Fibroblast of skin of back (primary cell): Measurements from ENCODE around the gene EIF1.
"Not testable (repeated sequence)": the region's sequence is repeated elsewhere in the genome, so short reads cannot be mapped to it uniquely, and the experiment has no call there.

Experiments
- DNase-seq: peaks from one replicate; pipeline ENCODE4 v3.0.0-alpha.2; 2013

The EIF1 gene

DNA sequence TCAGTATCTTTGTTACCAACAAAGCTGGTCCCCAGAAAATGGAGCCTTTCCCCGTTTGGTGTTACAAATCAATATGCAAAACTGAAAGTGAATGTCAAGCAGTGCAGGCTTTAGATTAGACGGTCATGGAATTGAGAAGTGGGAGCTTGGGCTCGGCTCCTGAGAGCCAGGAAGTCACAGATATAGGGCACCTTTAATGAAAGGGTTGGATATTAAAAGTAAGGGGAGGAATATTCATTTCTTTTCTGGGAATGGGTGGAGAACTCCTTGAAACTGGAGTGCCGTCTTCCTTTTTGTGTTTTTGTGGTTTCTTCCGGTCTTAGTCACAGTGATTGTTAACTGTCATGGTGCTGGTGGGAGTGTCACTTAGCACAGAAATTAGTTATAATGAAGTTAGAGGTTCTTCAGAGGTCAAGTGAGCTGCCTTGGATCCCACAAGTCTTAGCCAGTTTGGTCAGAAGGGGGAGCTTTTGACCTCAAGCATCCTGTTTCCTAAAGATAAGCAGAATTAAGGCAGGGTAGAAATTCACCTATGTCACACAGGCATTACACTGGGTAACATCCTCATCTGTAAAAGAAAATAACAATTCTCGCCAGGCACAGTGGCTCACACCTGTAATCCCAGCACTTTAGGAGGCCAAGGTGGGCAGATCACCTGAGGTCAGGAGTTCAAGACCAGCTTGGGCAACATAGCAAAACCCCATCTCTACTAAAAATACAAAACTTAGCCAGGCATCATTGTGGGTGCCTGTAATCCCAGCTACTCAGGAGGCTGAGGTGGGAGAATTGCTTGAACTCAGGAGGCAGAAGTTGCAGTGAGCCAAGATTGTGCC is 9.6 kb upstream of the EIF1 start:
- DNase-seq, result peak; percentile 65

DNA sequence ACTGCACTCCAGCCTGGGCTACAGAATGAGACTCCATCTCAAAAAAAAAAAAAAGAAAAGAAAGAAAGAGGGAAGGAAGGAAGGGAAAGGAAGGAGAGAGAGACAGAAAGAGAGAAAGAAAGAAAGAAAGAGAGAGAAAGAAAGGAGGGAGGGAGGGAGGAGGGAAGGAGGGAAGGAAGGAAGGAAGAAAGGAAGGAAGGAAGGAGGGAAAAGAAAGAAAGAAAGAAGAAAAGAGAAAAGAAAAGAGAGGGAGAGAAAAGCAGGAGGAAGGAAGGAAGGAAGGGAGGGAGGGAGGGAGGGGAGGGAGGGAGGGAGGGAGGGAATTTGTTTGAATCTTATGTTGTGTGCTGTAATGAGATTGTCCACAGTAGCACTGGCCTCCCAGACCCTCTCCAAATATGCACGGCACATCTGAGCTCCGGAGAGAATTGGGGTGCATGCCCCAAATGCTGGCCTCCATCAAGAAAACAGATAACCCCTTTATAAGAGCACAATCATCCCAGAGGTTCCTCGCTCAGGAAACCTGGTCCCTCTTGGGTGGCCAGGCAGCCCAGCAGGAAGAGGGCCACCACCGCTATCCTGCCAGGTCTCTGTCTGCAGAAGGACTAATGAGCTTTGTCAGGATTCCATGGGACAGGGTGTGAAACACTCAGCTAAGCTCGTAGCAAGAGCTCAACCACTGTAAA is 8.8 kb upstream of the EIF1 start:
- no peak for DNase-seq

DNA sequence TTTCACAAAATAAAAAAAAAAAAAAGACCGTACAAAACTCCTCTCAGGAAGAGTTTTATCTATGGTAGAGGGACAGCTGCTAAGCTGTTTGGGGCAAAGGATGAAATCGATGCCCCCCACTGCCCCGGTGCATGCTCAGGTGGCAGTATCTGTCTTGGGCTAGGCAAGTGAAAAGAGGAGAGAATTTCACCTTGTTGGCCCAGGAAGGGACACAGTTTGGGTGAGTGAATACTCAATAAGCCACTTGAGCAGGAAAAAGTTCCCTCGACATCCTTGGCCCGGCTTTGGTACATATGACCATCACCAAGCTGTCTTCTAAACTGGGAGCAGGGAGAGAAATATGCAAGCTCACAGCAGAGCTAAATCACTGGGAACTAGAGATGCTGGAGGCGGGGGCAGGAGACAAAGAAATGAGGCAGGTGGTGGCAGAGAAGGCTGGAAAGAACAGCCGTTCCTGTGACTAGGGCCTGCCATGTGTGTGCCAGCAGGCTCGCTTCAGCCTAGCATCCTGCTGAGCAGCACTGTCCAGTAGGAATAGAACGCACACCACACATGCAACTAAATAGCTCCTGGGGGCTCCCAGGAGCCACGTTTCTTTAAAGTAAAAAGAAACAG is 8.2 kb upstream of the EIF1 start:
- no peak for DNase-seq

DNA sequence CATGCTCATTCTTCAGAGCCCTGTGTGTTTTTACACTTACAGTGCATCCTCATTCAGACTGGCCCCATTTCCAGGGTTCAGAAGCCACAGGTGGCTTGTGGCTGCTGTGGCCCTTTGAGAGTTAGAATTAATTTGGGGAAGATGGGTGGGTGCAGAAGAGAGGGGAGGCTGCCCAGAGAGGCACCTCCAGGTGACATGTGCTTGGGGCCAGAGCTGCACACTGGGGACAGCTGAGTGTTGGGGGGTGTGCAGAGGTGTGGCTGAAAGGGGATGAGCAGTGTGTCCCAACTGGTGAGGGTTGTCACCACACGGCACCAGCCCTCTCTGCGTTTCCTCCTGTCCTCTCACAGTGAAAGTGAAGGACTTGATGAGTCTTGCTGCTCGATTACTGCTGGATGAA is 6.9 kb upstream of the EIF1 start:
- DNase-seq, result no peak

DNA sequence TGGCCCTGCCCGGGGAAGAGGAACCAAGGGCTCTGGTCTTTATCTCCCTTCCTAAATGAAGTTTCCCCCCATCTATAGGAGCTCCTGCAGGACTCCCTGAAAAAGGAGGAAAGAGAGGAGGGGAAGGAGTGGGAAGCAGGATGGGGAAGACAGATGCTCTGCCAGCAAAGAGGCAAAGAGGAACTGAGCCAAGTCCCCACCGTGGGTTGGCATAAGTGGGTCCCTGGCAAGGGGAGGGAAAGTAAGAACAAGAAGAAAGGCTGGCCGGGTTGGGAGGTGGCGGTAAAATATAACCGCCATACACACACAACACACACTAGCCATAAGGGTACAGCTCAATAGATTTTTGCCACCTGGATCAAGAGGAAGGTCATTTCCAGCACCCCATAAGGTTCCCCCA is 6.1 kb upstream of the EIF1 start:
- DNase-seq, result no peak

DNA sequence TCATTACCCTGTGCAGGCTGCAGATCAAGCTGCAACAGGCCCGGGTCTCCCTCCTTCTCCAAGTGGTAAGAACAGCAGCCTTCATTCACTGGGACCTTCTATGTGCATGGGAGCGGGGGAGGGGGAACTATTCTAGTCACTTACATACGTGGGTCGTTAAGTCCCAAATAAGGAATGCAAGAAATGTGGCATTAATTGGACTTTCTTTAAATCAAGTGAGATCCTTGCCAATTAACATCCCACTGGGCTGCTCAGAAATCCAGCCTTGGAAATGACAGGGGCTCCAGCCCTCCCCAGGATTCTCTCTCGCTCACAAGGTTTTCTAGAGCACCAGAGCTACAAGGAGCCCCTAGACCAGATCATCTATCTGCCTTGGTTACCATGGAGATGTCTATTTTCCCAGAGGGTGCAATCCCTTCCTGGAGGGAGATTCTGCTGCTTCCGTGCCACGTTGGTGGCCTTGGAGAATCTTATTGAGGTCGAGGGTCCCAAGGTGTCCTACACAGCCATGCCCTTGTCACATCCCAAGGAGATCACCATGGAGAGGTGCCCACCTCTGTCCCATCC is 5.2 kb upstream of the EIF1 start:
- no peak for DNase-seq

DNA sequence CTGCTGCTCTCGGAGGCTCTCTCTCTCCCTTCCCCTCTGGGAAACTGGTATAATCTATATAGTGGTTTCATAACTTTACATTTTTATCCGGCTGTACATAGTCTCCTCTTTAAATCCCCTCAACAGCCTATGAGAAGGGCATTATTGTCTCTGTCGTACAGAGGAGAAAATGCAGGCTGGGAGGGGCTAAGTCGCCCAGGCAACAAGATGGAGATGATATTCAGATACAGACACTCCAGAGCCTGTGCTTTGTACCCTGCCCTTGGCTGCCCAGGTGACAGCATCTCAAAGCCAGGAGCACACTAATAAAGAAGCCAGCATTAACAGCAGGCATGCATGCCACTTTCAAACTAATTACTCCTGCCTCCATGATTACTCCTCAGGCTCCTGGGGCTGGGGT is 4.7 kb upstream of the EIF1 start:
- DNase-seq, result no peak

DNA sequence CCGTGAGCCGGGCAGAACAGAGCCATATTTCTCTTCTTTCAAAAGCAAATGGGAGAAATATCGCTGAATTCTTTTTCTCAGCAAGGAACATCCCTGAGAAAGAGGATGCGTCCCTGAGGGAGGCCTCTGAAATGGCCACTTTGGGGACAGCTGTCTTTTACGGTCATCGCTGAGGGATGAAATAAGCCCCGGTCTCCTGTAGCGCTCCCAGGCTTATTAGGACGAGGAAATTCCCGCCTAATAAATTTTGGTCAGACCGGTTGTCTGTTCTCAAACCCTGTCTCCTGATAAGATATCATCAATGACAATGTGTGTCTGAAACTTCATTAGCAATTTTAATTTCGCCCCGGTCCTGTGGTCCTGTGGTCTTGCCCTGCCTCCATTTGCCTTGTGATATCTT is 2.9 kb upstream of the EIF1 start:
- DNase-seq, result not testable (repeated sequence)

DNA sequence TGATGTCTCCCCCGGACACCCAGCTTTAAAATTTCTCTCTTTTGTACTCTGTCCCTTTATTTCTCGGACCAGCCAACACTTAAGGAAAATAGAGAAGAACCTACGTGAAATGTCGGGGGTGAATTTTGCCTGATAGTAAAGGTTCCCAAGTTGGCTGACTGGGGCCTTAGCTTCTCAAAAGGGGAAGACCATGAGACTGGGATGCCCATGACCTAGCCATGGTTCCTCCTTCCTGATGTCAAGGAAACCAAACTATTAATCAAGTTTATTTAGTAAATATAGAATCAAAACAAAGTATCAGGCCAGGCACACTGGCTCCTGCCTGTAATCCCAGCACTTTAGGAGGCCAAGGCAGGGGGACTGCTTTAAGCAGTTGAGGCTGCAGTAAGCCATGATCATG is 2.4 kb upstream of the EIF1 start:
- no peak for DNase-seq

DNA sequence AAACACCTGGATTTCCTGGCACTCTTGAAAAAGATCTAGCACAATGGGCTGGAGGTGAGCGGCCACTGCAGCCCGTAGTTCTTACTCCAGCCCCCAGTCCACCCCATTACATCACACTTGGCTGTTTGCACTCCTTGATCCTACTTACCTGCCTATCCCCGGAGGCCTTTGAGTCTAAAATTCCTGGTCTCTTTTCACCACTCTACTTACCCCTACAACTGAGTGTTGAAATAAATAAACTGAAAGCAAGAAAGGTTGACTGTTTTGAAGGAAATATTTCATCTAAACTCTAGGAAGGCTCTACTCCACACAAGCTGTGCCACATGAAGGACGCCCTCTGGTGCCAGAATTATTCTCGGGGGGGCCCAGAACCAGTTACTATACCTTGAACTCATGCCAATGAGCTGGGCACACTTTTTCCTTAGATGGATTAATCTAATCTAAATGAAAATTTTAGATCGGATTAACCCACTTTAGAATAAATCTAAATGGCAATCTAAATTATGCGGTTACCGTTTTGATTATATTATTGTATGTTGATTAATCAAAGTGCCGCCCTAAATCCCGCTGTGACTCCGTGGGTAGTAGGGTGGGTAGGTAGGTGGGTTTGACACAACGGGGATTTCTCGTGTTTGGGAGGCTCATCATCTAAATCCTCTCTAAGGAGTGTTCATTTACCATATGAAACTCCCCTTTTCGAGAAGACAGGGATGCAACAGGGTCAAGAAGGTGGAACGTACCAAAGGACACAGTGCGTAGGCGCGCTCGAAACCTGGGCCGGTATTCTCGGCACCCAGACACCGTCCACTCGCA is 651 bp upstream of the EIF1 start:
- DNase-seq, result peak; percentile 60

DNA sequence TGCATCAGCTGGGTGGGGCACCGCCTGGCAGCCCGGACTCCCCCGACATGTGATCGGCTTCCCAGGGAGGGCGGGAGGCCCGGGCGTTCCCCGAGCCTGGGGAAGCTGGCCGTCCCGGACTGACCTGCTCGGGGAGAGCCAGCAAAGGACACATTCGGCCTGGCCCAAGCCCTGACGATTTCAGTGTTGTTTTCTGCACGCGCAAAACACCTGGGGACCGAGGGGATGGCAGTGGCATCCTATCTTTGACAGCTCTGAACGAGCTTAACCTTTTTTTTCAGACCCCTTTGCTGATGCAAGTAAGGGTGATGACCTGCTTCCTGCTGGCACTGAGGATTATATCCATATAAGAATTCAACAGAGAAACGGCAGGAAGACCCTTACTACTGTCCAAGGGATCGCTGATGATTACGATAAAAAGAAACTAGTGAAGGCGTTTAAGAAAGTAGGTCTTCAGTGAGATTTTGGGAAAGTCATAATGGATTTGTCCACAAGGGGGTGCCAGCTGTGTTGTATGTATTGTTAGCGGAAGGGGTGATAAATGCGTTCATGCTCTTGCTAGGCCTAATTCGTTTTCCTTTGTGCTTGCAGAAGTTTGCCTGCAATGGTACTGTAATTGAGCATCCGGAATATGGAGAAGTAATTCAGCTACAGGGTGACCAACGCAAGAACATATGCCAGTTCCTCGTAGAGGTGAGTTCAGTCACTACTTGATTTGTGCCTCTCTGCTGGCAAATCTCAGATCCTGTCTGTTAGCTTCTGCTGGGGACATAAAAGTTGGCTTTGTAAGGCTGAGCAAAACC is 1.0 kb downstream of the EIF1 start:
- DNase-seq, result peak; percentile 73

DNA sequence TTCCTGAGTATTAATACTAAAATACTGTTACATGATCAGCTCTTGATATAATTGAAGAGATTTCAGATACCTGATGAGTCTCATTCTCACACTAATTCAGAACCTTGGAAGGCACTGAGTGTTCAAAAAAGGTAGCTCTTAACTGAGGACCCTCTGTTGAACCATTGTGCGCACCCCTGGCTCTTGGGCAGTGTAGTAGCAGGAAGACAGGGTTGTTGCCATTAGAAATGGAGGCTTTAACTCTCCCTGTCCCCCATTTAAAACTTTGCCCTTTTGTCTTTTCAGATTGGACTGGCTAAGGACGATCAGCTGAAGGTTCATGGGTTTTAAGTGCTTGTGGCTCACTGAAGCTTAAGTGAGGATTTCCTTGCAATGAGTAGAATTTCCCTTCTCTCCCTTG is 1.8 kb downstream of the EIF1 start:
- no peak for DNase-seq

DNA sequence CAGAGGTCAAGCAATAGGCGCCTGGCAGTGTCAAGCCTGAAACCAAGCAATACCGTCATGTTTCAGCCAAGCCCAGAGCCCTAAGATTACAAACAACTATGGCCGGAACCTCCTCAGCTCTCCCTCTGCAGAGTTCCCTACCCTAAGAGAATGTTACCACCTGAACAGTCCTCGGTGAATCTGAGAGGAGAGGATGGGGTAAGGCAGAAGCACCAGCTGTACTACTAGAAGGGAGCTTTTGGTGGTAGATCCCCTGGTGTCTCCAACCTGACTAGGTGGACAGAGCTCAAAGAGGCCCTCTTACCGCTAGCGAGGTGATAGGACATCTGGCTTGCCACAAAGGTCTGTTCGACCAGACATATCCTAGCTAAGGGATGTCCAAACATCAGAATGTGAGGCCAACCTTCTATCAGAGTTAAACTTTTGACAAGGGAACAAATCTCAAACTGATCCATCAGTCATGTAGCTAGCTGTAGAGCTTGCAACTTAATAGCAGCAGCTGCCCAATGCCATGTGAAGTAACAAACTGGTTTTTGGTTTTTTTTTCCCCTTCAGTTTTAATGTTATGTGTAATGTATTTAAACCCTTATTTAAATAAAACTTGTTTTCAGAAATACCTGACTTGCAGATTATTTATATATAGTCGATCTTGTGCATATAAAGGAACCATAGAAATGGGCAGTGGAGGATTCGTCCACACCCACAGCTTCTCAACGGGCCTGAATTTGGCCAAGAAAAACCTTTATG is 2.5 kb downstream of the EIF1 start:
- DNase-seq, result no peak

DNA sequence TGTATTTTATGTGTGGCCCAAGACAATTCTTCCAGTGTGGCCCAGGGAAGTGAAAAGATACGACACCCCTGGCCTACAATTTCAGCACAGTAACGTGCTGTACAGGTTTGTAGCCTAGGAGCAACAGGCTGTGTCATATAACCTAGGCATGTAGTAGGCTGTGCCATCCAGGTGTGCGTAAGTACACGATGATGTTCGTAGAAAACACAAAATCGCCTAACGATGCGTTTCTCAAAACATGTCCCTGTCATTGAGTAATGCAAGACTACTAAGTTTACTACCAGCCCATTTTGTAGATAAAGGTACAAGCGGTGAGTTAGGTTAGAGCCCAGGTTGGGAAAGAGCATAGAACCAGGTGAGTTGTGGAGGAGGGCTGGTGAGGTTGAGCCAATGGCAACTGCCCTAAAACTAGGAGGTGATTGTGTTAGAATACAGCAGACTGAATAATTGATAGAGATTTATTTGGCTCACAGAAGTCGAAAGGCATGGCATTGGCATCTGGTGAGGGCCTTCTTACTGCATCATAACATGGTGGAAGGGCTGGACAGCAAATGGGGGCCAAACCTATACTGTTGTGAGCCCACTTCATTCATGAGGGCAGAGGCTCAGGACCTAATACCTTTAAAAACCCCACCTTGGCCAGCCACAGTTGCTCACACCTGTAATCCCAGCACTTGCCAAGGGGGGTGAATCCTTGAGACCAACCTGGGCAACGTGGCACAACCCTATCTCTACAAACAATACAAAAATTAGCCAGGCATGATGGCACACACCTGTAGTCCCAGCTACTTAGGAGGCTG is 4.2 kb downstream of the EIF1 start:
- DNase-seq, result no peak

DNA sequence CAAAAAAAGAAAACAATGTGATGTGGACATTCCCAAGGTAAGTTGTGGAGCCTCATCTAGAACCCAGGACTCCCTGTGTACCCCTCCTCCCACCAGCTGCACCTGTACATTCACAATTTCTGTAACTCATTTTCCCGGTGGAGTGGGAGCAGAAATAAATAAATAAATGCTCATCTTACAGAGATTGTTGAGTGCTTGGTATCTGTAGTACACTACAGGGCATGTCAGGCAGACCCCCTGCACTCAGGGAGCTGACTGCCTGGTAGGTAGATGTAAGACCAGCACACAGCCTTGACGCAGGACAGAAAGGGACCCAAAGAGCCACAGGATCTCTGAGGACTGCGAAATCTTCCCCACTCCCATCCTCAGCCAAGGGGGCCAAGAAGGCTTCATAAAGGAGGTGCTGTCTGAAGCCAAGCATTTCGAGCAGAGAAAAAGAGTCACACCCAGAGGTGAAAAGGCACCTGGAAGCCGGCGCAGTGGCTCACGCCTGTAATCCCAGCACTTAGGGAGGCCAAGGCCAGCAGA is 6.5 kb downstream of the EIF1 start:
- DNase-seq, result no peak

DNA sequence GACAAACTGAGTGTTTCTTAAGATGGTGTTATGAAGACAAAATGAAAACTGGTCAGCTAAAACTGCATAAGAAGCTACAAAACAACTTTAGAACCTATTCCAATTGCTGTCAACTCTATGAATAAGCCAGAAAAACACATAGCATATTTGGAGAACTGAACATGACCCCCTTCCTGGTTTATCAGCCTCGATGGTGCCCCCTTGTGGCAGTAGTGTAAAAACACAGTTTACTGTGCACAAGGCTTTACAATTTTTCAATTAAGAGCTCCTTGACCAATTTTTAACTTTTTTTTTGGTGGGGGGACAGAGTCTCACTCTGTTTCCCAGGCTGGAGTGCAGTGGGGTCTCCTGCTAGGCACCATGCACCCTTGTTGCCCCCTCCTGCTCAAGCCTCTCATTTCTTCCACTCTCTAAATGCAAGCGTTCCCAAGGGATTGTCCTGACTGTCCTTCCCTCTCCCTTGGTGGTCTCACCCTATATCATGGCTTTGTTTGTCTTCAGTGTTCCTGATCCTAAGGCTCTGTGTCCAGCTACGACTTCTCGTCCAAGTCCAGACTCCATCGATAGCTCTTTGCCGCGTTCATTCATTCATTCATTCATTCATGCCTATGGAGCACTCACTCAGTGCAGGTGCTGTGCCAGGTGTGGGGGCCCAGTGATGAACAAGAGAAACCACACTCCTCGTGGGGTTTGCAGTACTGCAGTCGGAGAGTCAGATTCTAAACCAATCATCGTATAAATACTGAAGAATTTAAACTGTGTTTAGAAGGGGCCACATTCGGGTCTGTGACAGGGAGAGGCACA is 7.5 kb downstream of the EIF1 start:
- DNase-seq, result peak; percentile 84

DNA sequence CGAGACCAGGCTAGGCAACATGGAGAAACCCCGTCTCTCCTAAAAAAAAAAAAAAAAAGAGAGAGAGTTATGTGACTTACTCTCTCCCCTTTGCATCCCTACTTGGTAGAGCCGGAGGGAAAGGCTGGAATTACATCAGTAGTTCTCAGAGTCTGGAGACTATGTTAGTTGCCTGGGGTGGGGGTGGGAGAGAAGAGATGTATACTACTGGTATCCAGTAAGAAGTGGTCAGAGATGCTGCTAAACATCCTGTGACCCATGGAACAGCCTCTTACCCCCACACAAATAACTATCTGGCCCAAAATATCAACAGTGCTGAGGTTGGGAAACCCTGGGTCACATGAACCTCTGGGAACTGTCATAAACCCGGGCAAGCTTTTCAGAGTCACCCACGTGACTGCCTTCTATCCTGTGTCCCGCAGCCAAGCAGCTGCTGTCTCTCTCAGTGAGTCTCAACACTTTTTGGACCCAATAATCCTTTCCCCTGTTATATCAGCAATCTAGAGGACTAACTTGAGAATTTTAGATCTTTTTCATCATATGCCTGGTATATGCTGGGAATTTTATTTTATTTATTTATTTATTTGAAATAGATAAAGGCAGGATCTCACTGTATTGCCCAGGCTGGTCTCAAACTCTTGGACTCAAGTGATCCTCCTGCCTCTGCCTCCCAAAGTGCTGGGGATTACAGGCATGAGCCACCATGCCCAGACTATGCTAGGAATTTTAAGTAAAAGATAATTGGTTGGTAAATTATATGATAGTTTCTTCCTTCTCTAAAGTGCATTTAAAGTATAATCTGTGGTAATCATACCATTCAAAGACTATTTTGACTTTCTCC is 8.7 kb downstream of the EIF1 start:
- DNase-seq, result no peak

DNA sequence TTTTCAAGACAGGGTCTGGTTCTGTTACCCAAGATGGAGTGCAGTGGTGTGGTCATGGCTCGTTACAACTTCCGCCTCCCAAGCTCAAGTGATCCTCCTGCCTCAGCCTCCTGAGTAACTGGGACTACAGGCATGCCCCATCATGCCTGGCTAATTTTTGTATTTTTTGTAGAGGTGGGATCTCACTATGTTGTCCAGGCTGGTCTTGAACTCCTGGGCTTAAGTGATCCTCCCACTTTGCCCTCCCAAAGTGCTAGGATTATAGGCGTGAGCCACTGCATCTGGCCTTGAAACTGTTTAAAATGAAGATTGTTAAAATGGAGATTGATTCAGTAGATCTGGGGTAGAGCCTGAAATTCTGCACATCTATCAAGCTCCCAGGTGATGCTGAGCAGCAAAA is 12.2 kb downstream of the EIF1 start:
- not testable (repeated sequence) for DNase-seq
